Endothelial cell of umbilical vein (primary cell): Measurements from ENCODE around the gene C11orf24. TPM values are rescaled to one million over a fixed set of nuclear protein-coding genes. Genes with fewer than 3 reads are reported as not detected.

Experiments
- BruUV-seq: library from RNA; stranded (reverse); fragments of 400-500 nt; replicated peaks from 2 replicates; lab custom pipeline; 2021; lab: Mats Ljungman, UMichigan
- CTCF ChIA-PET: fragments of 300-600, 350-600 bp; sonication (Branson Sonifier 250); formaldehyde crosslinking; loops from one replicate; lab custom pipeline; 2021; ENCODE audit warnings: antibody characterized with exemption, inconsistent platforms; lab: Charles Lee
- POLR2A ChIA-PET: fragments of 300-600, 350-600 bp; sonication (Branson Sonifier 250); formaldehyde crosslinking; loops from one replicate; lab custom pipeline; 2021; ENCODE audit warnings: antibody characterized with exemption, inconsistent platforms; lab: Charles Lee
- DNase-seq: peaks from one replicate; pipeline ENCODE4 v3.0.0-alpha.2; 2011; ENCODE audit warnings: low read depth, low spot score
- FAIRE-seq: peaks from 2 replicates; lab custom pipeline; 2011; peaks lifted over from hg19 to GRCh38; lab: Jason Lieb, UNC
- H2AFZ ChIP-seq: 2 replicates; pipeline ENCODE4 v1.6.0; 2012; ENCODE audit warnings: low read depth, low read length, control low read depth, inconsistent platforms
- H3K27ac ChIP-seq: 2 replicates; pipeline ENCODE4 v1.5.1; 2011; ENCODE audit warnings: low read depth, mild to moderate bottlenecking, control low read depth, low read length, moderate library complexity; ENCODE audit not compliant: insufficient read depth
- H3K27me3 ChIP-seq, 2 experiments: 2 replicates each; pipeline versions ENCODE4 v1.6.0 to v1.6.1; 2011; ENCODE audit warnings: low read length in 2 of 2, mixed read lengths in 1 of 2; ENCODE audit not compliant: control insufficient read depth in 2 of 2, insufficient read depth in 2 of 2
- H3K36me3 ChIP-seq, 2 experiments: 2 replicates in 1 of 2; 3 replicates in 1 of 2; pipeline ENCODE4 v1.5.1; 2011; ENCODE audit warnings: low read length in 2 of 2, mild to moderate bottlenecking in 1 of 2, moderate library complexity in 1 of 2; ENCODE audit not compliant: control insufficient read depth in 2 of 2, insufficient read depth in 2 of 2; ENCODE audit errors: extremely low read depth in 1 of 2
- H3K4me1 ChIP-seq: 3 replicates; pipeline ENCODE4 v1.5.1; 2011; ENCODE audit warnings: mild to moderate bottlenecking, low read length; ENCODE audit not compliant: control insufficient read depth, insufficient read depth; ENCODE audit errors: extremely low read depth
- H3K4me2 ChIP-seq: 2 replicates; pipeline ENCODE4 v1.6.1; 2011; ENCODE audit warnings: low read length, control low read depth, mixed read lengths; ENCODE audit not compliant: insufficient read depth
- H3K4me3 ChIP-seq, 3 experiments: fragments of 200-600 bp in 1 of 3; sonication (generic), shearing (Covaris generic) in 1 of 3; replicated peaks in 1 of 3; 2 replicates each; pipeline ENCODE4 v1.5.1; 2011 to 2016; ENCODE audit warnings: control low read depth in 3 of 3, low read length in 3 of 3, mild to moderate bottlenecking in 2 of 3, inconsistent platforms in 1 of 3, low read depth in 1 of 3, moderate library complexity in 1 of 3; ENCODE audit not compliant: insufficient read depth in 1 of 3
- H3K79me2 ChIP-seq: 2 replicates; pipeline ENCODE4 v1.6.0; 2012; ENCODE audit warnings: low read length, inconsistent platforms; ENCODE audit not compliant: control insufficient read depth, insufficient read depth
- H3K9ac ChIP-seq: replicated peaks from 2 replicates; pipeline ENCODE3; 2011; ENCODE audit warnings: low read length, control low read depth; ENCODE audit not compliant: insufficient read depth; ENCODE audit errors: extremely low read depth
- H3K9me1 ChIP-seq: replicated peaks from 3 replicates; pipeline ENCODE4 v1.6.0; 2011; ENCODE audit warnings: mild to moderate bottlenecking, low read length; ENCODE audit not compliant: control insufficient read depth, insufficient read depth; ENCODE audit errors: extremely low read depth
- H3K9me3 ChIP-seq: replicated peaks from 2 replicates; pipeline ENCODE4 v1.5.1; 2012; ENCODE audit warnings: low read length, inconsistent platforms; ENCODE audit not compliant: control insufficient read depth, insufficient read depth
- H4K20me1 ChIP-seq: replicated peaks from 2 replicates; pipeline ENCODE3; 2011; ENCODE audit warnings: mild to moderate bottlenecking, low read length; ENCODE audit not compliant: control insufficient read depth, insufficient read depth; ENCODE audit errors: extremely low read depth
- EZH2 ChIP-seq: IDR thresholded peaks from 2 replicates; pipeline ENCODE4 v1.6.1; 2012; ENCODE audit warnings: borderline replicate concordance, low read depth, mild to moderate bottlenecking, moderate library complexity, low read length, inconsistent platforms; ENCODE audit not compliant: severe bottlenecking
- FOS ChIP-seq: IDR thresholded peaks from 2 replicates; pipeline ENCODE4 v1.6.1; 2011; ENCODE audit warnings: mild to moderate bottlenecking, low read length, moderate library complexity, borderline replicate concordance; ENCODE audit not compliant: insufficient read depth
- GATA2 ChIP-seq: IDR thresholded peaks from 2 replicates; pipeline ENCODE4 v1.7.0; 2011; ENCODE audit warnings: low read depth, mild to moderate bottlenecking, moderate library complexity, mixed read lengths, low read length; ENCODE audit not compliant: insufficient read length, insufficient read depth
- JUN ChIP-seq: IDR thresholded peaks from 2 replicates; pipeline ENCODE4 v1.6.1; 2011; ENCODE audit warnings: borderline replicate concordance, low read depth; ENCODE audit not compliant: insufficient read length, insufficient read depth
- MYC ChIP-seq: IDR thresholded peaks from one replicate; pipeline ENCODE4 v1.6.1; 2011; ENCODE audit warnings: mild to moderate bottlenecking, low read depth, low read length
- POLR2A ChIP-seq: IDR thresholded peaks from 2 replicates; pipeline ENCODE4 v1.6.1; 2012; ENCODE audit warnings: low read depth, mild to moderate bottlenecking, control low read depth, low read length
- POLR2AphosphoS5 ChIP-seq: IDR thresholded peaks from 2 replicates; pipeline ENCODE4 v1.6.1; 2012; ENCODE audit warnings: low read depth, mild to moderate bottlenecking, control low read depth, low read length, moderate library complexity; ENCODE audit not compliant: insufficient read depth
- dilution Hi-C: fragments of 300-500 bp; cut with MboI; formaldehyde crosslinking; loops from one replicate; pipeline ENCODE4 v1.15.0; 2019; ENCODE audit warnings: low sequenced_read_pairs; ENCODE audit not compliant: extremely low pct_ligation_motif_present
- intact Hi-C: fragments of 100-400 bp; cut with micrococcal nuclease; formaldehyde crosslinking; loops from one replicate; pipeline ENCODE4 v1.10.0; 2022
- polyA plus RNA-seq, 4 experiments: library from polyadenylated mRNA; depleted of rRNA in 3 of 4; stranded (reverse) in 3 of 4; unstranded in 1 of 4; fragments of >200 nt; gene quantifications; 2 replicates each; pipeline versions ENCODE4 v1.2.1 to v1.2.3, GENCODE V29; 2011 to 2012; ENCODE audit warnings: missing spikeins in 1 of 4
- total RNA-seq: library from RNA; stranded (reverse); gene quantifications from 2 replicates; pipeline ENCODE4 v1.2.3, GENCODE V29; 2021
- TF ChIP-seq, protein P1 (sequence below): IDR thresholded peaks from 2 replicates; pipeline ENCODE4 v1.6.1; 2011; ENCODE audit not compliant: insufficient read depth, insufficient read length
- TF ChIP-seq, protein P2 (sequence below), 2 donors: IDR thresholded peaks; 1 replicate in 1 of 2; 2 replicates in 1 of 2; pipeline ENCODE4 v1.5.1; 2011; ENCODE audit warnings: low read length in 2 of 2, mild to moderate bottlenecking in 2 of 2, moderate library complexity in 2 of 2, control low read depth in 1 of 2, inconsistent platforms in 1 of 2, low read depth in 1 of 2; ENCODE audit not compliant: insufficient read depth in 1 of 2; ENCODE audit errors: extremely low read depth in 1 of 2

C11orf24 gene
- total and polyA plus RNA-seq, 2 donors (not counting 3 experiments of a cell fraction or from before 2014, with no cell fraction given): 26.4 to 34.1 TPM

GRCh38 chr11:68303982-68304780 lies 32.4 kb upstream of the C11orf24 start:
- H3K9me1 ChIP-seq: no peaks in the 10 kb centered on the region
- ChIA-PET CTCF (interaction anchor here (0.5 to 1.1 kb wide), 2 partner anchors 8 to 13 kb away, joined by 3 read pairs; no protein-coding TSS in a partner anchor), POLR2A (no interaction called here)
- no peak overlapping the region for H2AFZ ChIP-seq
- no peak for DNase-seq
- FAIRE-seq: no peak
- H3K9me3 ChIP-seq: no peaks in the 10 kb centered on the region
- no peak overlapping the region for H3K27ac ChIP-seq
- TF ChIP-seq JUN: no peak
- no peak for TF ChIP-seq POLR2AphosphoS5
- TF ChIP-seq POLR2A: no peak
- no peak for TF ChIP-seq EZH2
- TF ChIP-seq FOS: no peak
- TF ChIP-seq MYC: no peak
- no peak for TF ChIP-seq GATA2
- TF ChIP-seq, protein P1, sequence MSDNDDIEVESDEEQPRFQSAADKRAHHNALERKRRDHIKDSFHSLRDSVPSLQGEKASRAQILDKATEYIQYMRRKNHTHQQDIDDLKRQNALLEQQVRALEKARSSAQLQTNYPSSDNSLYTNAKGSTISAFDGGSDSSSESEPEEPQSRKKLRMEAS: no peak
- TF ChIP-seq, protein P2, sequence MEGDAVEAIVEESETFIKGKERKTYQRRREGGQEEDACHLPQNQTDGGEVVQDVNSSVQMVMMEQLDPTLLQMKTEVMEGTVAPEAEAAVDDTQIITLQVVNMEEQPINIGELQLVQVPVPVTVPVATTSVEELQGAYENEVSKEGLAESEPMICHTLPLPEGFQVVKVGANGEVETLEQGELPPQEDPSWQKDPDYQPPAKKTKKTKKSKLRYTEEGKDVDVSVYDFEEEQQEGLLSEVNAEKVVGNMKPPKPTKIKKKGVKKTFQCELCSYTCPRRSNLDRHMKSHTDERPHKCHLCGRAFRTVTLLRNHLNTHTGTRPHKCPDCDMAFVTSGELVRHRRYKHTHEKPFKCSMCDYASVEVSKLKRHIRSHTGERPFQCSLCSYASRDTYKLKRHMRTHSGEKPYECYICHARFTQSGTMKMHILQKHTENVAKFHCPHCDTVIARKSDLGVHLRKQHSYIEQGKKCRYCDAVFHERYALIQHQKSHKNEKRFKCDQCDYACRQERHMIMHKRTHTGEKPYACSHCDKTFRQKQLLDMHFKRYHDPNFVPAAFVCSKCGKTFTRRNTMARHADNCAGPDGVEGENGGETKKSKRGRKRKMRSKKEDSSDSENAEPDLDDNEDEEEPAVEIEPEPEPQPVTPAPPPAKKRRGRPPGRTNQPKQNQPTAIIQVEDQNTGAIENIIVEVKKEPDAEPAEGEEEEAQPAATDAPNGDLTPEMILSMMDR (IDR thresholded peaks at IDR 0.05; ENCODE audit: extremely low read depth in 1 of 2, insufficient read depth in 1 of 2, low read depth in 1 of 2, low read length in 2 of 2): no peak
- no peak overlapping the region for H3K4me3 ChIP-seq
- intact Hi-C loops: no loop called here
- BruUV-seq: no TSS peak
- no peaks in the 10 kb centered on the region for H3K4me1 ChIP-seq
- no peak overlapping the region for H3K4me2 ChIP-seq
- H3K27me3 ChIP-seq: no peaks in the 10 kb centered on the region
- dilution Hi-C loops: no loop called here
- H3K9ac ChIP-seq: no peak overlapping the region
- no peaks in the 10 kb centered on the region for H3K36me3 ChIP-seq
- H4K20me1 ChIP-seq: no peaks in the 10 kb centered on the region
- no peaks in the 10 kb centered on the region for H3K79me2 ChIP-seq
